CD4-positive, alpha-beta T cell treated with Interleukin-6 at 100 ng/mL for 8 hours (primary cell): ENCODE measurements around the gene ANO6.

Experiments
- DNase-seq: peaks from one replicate; pipeline ENCODE4 v3.0.0-alpha.2; 2020; ENCODE audit warnings: mixed read lengths, low spot score

The ANO6 gene

GRCh38 chr12:45212064-45212463, 3.8 kb upstream of the ANO6 start:
- no peak for DNase-seq

DNA sequence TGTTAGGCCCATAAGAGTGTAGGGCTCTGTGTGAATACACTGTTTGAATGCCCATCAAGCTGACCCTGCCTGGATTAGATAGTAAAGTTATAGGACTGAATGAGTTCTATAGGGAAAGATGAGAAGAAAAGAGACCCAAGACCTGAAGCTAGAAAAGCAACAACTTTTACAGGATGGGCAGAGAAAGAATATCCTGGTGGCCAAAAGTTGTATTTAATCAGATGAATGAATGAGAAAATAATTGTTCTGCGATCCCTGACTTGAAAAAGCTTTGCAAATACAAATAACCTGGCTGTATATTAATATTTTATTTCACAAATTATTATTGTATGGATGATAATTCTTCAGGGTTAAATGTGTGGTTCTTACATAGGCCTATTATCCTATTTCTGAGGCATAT, 2.8 kb upstream of the ANO6 start:
- DNase-seq: no peak

DNA sequence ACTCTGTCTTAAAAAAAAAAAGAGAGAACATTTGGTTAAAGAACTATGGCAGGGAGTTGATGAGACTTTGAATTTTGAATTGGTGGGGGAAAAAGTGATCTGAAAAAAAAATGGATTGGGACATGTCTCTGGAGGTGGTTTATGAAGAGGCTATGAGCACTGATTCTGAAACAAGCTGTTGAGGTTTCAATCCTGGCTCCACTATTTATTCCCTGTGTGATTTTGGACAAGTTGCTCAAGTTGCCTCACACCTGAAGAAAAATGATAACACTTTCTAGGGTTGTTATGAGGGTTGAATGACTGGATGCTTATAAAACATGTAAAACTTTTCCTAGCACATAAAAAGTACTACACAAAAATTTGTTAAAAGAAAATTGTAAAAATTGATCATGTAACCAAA, 1.8 kb upstream of the ANO6 start:
- DNase-seq: no peak

- DNase-seq: no peak
Measured at GRCh38 chr12:45214749-45215418, 1.0 kb upstream of the ANO6 start.

DNA sequence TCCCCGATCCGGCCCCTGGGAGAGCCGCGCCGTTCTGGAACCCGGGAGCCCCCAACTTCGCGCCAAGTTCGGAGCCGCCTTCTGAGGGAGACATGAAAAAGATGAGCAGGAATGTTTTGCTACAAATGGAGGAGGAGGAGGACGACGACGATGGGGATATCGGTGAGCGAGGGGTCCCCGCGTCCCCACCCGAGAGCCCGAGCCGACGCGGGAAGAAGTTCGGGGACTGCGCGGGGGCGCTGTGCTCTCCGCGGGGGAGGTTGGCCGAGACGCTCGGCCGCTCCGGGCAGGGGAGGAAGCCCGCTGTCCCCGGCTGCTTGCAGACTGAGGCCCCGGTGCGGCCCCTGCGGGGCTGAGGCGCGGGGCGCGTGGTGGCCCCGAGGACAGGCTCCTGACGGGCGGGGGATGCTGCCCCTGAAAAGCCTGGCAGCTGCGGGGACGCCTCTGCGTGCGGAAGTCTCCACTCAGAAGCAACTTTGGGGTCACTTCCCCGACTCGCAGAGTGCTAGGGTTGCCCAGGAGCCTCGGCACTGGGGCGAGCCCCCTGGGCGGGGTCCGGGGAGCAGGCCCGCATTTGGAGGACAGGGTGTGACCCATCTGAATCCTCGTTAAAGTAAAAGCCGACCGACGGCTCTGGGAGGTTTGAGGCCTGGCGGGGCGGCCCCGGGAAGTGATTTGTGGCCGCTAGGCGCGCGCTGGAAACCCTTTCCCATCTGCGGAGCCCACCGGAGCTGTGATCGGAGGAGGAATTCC, 511 bp downstream of the ANO6 start:
- peak; percentile 20 for DNase-seq

DNA sequence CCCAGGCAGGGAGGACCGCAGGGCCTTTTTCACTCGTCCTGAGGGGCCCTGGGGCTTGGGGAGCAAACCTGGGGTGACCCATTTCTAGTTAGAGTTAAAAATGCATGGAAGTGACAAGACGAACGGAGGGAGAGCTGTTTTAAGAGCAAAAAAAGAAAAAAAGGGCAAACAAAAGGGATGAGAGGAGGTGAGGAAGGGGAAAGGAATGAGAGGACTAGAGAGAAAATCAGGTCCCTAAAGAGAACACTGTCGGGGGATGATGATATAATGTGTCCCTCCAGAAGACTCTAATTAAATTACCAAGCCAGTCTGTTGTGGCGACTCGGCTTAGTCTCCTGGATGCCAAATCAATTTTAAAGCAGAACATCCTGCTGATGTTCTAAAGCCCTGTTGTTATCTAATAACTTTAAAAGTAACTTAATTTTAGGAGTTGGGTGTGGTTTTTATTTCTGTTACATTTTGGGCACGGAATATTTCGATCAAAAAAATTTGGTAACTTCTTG, 1.1 kb downstream of the ANO6 start:
- no peak for DNase-seq

DNA sequence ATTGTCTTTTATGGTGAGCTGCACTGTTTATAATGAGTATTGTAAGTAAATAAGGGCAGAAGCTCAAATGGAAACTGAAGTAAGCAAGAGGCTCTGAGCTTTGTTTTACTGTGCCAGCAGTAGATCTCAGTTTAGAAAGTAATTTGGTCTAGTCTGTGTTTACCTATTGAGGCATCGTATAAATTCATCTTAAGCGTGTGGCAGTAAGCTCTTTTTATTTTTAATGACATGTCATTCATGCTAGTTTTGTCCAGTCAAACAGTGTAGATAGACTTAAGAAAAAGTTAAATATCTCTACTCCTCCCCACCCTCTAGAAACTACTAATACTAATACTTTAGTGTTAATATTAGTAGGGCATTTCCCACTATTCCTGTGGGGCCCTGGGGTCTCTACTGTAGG, 2.0 kb downstream of the ANO6 start:
- no peak for DNase-seq

- no peak for DNase-seq
Measured at GRCh38 chr12:45219621-45220020, 3.7 kb downstream of the ANO6 start.

GRCh38 chr12:45220363-45220931, 4.6 kb downstream of the ANO6 start:
- no peak for DNase-seq

- DNase-seq: no peak
Measured at GRCh38 chr12:45220969-45221368, 5.1 kb downstream of the ANO6 start.

DNA sequence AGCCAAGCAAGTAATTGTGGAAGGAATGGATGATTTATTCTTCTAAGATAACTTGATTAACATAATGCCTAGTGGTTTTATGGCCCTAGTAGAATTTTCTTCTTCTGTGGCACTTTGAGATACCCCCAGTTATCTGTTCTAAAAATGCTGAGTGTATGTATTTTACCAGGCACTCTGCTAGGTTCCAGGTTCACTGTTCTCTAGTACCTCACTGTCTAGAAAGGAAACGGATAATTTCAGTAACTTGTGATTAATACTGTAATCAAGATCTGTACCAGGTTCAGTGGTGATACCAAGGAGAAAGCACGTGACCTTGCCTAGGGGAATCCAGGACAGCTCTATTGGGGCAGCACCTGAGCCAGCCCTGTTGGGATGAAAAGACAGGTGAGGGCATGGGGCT, 8.0 kb downstream of the ANO6 start:
- no peak for DNase-seq

DNA sequence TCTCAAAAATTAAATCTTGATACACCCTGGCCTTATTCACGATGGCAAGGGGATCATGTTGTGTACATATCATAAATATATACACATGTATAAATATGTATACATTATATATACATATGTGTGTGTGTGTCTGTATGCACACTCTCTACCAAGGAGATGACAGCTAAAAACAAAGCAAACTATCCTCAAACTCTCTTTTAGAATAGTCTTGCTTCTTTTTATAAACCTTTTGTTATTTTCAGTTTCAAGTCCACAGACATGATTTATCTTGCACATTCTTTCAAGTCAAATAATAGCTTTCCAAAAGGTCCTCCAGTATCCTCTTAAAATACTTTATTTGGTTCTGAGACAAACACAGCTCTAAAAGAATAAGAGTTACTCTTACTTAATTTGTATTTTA, 8.4 kb downstream of the ANO6 start:
- no peak for DNase-seq

- no peak for DNase-seq
Measured at GRCh38 chr12:45226021-45226420, 10.1 kb downstream of the ANO6 start.

- no peak for DNase-seq
Measured at GRCh38 chr12:45227316-45228067, 11.6 kb downstream of the ANO6 start.

GRCh38 chr12:45231515-45232145, 15.7 kb downstream of the ANO6 start:
- DNase-seq: no peak

GRCh38 chr12:45232146-45232755, 16.4 kb downstream of the ANO6 start:
- DNase-seq: no peak

DNA sequence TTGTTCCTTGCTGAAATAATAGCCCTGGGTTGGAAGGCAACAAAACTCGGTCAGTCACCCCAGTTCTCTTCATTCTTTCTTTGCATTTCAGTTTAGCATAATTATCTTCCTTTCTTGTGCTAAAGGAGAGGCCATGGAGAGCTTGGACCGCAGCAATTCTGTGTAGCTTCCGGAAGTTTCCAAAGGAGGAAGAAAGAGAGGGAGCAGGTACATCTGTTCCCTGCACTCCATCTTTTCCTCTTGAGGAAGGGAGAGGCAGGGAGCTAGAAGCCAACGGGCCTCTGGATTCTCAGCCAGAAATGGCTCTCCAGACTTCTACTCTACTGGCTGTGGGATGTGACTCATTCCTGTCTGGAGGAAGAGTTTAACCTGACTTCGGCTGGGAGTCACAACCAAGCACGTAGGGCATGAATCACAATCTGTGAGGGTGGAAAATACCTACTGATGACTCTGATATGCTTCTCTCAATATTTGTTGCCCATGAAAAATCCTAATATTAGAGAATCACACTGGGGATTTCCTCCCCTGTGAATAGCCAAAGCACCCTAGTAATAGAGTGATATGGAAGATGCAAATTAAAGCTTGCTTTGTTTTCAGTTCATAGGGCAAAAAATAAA, 17.0 kb downstream of the ANO6 start:
- DNase-seq: no peak

- DNase-seq: no peak
Measured at GRCh38 chr12:45234139-45234865, 18.4 kb downstream of the ANO6 start.

- DNase-seq: no peak
Measured at GRCh38 chr12:45235087-45236025, 19.5 kb downstream of the ANO6 start.
